GM19035 (cell line): ENCODE measurements around the gene C20orf173.
"Not testable (repeated sequence)": the region's sequence is repeated elsewhere in the genome, so short reads cannot be mapped to it uniquely, and the experiment has no call there.

ENCODE experiments used
- ATAC-seq: cut with Tn5 transposase; IDR thresholded peaks from one replicate; pipeline ENCODE4 v1.9.1; 2021; ENCODE audit not compliant: unreplicated experiment

Gene C20orf173

DNA sequence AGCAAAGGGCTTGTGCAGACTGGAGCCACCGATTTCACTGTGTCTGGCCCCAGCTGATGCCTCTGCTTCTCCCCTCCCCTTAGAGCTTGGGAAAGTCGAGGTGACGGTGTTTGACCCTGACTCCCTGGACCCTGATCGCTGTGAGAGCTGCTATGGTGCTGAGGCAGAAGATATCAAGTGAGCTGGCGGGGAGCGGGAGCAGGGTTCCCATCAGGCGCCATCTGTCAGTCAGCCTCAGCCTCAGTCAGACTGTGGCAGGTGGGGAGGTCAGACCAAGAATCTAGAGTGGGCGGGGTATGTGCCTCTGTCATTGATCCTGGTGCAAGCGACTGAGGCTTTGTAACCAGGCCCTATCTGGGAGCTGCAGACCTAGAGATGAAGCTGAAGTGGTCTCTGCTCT, 17.9 kb upstream of the C20orf173 start:
- no peak for ATAC-seq

DNA sequence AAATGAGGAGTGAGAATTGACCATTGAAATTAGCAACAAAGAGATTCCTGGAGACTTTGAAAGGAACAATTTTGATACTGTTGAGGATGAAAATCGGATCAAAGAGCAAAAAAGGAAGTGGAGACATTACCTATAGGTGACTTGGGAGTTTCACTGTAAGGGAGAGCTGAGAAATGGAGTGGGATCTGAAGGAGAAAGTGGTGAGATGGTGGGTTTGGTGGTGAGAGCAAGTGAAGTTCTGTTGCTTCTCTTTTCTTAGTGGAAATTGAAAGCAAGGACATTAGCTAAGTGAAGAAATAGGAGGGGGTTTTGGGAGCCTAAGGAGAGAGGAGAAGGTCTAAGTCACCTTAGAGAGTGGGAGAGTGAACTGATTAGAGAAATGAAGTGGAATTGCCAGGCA, 16.7 kb upstream of the C20orf173 start:
- ATAC-seq, result no peak

DNA sequence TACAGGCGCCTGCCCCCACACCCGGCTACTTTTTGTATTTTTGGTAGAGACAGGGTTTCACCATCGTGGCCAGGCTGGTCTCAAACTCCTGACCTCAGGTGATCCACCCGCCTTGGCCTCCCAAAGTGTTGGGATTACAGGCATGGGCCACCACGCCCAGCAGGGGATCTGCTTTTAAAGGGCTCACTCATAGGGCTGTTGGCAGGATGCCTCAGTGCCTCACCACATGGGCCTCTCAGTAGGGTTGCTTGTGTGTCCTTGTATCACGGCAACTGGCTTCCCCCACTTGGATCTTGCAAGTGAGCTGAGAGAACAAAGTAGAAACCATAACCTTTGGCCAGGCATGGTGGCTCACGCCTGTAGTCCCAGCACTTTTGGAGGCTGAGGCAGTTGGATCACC, 15.5 kb upstream of the C20orf173 start:
- ATAC-seq, result not testable (repeated sequence)

DNA sequence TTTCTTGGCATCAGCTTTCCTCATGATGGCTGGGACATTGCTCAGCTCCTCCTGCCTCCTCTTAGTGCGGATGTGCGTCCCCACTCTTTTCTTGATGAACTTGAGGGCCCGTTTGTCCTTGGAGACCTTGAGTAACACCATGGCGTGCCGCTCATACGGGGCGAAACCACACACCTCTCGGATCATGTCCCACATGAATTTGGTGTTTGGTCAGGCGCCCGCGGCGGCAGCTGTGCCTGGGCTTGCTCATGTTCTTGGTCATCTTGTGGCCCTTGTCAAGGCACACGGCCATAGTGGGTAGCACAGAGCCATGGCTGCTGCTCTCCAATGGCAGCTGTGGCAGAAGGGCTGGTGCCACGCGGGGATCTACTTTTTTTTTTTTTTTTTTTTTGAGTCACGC, 15.0 kb upstream of the C20orf173 start:
- ATAC-seq, result no peak

DNA sequence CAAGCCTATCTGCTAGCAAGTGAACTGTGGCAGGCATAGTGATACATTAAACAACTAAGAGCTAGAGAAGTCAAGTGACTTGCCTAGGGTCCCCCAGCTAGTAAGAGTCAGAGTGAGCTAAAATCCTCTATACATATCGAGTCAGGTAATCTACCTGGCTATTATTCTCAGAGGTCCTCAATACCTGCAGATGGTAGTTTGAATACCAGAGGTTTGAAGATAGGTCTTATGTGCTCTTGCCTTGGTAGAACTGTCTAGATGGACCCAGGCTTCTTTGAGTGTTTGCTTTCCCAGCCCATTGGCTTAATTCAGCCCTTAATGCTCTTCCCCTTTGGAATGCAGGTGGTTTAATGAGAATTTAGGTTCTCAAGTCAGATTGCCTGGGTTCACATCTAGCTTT, 13.5 kb upstream of the C20orf173 start:
- no peak for ATAC-seq

DNA sequence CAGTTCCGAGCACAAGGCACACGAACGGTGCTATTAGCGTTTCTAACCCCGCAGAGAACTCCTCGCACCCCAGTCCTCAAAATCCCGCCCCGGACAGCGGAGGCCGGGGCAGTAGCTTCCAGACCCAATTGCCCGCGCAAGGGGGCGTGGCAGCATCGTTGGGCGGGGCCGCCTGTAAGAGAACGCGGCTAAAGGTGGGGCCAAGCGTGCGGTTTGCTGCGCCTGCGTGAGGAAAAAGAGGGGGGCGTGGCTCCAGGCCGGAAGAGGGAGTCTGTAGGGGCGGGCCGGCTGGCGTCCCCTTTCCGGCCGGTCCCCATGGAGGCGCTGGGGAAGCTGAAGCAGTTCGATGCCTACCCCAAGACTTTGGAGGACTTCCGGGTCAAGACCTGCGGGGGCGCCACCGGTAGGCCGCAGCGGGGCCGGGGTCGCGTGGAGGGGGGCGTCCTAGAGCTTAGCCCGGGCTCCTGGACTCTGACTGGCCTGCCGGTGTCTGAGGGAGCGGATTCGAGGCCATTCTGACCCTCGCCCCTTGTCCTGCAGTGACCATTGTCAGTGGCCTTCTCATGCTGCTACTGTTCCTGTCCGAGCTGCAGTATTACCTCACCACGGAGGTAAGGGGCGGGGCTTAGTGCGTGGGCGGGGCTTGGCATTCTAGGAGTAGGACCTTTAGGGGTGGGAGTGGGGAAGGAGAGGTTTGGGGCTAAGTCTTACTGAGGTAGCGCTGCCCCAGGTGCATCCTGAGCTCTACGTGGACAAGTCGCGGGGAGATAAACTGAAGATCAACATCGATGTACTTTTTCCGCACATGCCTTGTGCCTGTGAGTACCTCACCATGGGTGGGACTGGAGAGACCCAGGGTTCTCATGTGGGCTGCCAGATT, 12.6 kb upstream of the C20orf173 start, which contains the start of gene ERGIC3:
Gene ERGIC3 (plus strand): TSS at position 296 of the 880 bp plus-strand sequence. CDS start 20 bp downstream, at position 316.
- peak; percentile 87 for ATAC-seq

DNA sequence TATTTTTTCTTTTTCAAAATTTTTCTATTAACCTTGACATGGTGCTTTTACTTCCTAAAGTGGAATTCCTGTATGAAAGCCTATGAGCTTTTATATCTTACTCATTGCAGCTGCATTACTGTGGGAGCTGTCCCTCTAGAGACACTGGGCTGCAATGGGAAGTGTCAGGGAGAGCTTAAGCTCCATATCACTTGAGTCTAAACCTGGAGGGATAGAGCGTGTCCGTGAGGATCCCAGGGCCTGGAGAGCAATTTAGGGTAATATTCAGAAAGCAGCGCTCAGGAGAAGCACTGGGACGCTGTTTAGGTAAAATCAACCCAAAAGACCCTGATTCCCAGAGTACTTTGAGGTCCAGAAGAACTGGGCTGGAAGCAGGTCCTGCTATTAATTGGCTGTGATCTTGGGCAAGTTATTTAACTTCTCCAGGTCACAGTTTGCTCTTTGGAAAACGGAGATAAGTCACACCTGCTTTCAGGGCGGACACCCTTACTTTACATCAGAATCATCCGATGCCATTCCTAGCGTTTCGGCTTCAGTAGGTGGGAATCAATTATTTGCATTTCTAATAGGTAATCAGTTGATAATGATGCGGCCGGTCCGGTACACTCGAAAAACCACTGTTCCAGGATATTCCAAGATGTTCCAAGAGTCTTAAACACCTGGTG, 11.8 kb upstream of the C20orf173 start:
- ATAC-seq, result no peak

DNA sequence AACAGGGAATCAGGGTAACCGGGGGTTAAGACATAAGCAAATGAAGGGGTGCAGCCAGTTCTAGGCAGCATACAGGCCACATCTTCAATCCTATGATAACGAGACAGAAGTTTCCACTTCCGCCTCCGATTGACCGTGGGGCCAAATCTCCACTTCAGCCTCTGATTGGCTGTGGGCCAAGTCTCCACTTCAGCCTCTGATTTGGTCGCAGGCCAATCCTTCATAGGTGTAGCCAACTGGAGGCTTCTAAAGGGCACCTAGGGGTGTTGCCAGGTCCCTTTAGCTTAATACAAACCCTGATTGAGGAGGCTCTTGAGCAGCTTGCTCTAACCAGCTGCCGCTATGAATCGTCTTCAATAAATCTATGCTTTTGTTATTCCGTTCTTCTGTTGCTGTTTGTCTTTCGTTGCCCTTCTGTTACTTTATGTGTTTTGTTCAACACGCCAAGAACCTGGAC, 10.3 kb upstream of the C20orf173 start:
- ATAC-seq, result peak; percentile 69

DNA sequence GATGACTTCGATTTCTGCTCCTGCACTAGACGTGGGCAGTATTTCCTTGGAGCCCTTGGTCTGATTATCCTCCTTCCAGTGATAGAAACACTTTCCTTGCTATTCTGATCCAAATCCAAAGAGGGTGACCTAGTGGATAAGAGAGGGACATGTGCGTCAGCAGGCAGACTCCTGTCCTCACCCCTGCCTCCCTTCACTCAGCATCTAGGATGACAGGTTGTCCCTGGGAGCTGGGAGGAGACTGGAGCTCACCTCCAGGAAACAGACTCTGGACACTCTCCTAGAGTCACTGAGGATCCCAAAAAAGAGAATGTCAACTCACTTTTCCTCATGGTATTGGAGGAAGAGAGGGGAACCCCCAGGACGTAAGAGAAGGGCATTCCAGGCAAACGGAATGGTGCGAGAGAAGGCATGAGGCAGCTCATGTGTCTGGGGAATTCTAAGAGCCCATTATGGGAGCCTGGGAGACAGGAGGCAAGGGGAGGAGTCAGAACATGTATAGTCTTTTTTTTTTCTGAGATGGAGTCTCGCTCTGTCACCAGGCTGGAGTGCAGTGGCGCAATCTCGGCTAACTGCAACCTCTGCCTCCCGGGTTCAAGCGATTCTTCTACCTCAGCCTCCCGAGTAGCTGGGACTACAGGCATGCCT, 2.2 kb downstream of the C20orf173 start:
- ATAC-seq, result no peak

DNA sequence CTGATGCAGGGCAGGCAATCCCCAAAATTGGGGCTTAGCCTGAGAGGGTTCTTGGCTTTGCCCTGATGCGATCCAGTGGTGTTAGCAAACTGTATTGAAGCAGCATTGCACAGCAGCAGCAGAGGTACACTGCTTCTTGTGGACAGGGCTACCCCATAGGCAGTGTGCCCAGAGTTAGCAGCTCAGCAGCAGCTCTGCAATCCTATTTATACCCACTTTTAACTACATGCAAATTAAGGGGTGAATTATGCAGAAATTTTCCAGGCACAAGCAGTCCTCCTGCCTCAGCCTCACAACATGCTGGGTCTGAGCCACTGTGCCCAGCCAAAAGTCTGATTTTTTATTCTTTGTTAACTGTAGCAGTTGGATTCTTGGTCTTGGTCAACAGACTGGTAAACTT, 3.8 kb downstream of the C20orf173 start:
- no peak for ATAC-seq

DNA sequence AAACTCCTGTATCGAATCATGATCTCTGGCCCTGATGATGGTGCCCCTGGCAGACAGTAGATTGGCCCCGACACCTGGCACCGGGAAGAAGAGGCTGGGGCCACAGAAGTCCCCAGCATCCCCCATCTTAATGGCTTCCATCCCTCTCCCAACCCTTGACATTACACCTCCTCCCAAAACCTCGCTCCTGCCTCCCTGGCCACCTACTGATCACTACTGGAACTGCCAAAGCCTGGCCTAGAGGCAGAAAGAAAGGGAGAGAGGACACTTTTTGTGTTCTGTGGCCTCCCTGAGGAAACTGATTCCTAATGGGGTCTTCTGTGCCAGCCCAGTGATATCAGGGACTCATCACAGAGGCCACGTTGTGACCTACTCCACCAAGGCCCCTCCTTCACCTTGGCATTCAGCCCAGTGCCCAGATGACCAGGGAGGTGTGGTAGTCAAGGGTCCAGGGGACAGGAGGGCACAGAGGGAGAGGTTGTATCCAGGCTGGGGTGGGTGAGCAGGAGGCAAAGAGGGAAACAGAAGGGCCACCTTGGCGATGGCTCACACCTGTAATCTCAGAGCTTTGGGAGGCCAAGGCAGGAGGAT, 6.1 kb downstream of the C20orf173 start:
- ATAC-seq, result no peak

DNA sequence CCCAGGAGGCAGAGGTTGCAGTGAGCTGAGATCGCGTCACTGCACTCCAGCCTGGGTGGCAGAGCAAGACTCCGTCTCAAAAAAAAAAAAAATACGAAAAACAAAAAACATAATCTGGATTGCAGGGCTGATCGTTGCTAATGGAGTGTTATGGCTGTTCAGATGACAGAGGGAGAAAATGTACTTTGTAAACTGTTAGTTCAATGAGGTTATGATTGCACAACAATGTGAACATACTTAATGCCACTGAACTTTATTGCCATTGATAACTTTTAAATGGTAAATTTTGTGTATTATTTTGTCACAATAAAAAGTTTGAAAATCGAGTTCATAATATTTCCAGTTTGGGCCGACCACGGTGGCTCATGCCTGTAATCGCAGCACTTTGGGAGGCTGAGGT, 10.5 kb downstream of the C20orf173 start:
- ATAC-seq, result no peak

DNA sequence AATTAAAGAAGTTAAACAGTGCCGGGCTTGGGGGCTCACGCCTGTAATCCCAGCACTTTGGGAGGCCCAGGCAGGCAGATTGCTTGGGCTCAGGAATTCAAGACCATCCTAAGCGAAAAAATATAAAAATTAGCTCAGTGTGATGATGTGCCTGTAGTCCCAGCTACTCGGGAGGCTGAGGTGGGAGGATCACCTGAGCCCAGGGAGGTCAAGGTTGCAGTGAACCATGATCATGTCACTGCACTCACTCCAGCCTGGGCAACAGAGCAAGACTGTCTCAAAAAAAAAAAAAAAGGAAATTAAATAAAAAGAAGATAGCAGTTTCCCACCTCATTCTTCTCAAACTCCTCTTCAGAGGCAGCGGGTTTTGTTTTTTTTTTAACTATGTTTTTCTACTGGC, 11.7 kb downstream of the C20orf173 start:
- ATAC-seq, result not testable (repeated sequence)

DNA sequence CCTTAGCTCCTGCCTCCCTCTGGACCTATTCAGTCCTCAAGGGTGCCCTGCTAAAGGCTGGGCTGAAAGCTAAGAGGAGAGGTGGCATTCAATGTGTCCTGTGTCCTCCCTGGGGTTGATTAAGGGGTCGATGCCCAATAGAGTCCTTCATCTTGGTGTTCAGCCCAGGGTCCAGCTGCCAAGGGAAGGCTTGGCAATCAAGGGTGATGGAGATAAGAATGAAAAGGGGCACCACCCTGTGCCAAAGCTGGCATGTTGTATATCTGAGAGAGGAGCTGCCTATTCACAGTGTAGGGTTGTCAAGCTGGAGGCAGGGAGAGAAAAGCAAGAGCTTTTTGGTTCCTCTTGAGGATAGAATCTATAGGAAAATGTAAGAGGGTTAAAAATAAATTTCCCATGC, 12.3 kb downstream of the C20orf173 start:
- ATAC-seq, result no peak

DNA sequence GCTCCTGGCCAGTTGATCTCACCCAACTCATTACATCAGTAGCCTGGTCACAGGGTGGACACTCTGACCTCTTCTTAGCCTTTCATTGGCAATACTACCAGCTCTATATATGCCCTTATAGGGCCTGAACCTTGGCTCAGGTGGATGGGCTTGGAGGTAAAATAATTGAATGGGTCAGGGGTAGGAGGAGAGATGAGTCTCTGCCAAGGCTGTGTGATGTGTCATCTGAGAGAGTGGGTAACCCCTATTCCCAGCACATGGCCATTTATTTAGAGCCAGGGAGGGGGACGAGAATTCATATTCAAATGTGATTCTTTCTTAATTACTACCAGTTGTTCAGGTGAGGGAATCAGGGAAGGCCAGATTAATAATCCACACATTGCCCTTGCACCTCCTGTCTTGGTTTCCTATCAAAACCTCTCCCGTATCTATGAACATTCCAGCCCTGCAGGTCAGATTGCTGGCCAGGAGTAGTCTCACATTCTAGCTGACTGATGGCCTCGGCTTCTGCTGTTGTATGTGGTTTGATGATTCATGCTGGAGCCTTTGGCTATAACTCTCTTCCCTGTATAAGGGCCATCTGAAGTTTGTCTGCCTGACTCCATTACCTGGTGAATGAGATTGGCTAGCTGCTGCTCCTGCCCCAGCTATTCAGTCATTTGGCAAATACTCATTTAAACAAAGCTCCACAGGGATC, 13.4 kb downstream of the C20orf173 start:
- ATAC-seq, result no peak

DNA sequence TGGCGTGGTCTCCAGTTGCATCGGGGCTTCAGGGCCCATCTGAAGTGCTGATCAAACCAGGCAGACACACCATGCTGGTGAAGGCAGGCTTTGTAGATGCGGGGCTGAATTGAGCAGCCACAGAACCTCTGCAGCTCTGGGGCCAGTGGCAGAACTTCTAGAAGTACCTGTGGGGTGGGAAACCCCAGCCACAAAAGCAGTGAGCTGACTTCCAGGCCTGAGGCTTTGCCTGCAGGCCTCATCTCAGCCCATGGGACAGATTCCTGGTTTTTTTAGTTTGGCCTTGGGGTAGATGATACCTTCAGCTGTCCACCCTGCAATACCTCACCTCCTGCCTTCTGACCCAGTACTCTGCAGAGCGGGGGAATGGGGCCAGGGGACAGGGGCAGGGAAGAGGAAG, 14.1 kb downstream of the C20orf173 start:
- ATAC-seq, result no peak

DNA sequence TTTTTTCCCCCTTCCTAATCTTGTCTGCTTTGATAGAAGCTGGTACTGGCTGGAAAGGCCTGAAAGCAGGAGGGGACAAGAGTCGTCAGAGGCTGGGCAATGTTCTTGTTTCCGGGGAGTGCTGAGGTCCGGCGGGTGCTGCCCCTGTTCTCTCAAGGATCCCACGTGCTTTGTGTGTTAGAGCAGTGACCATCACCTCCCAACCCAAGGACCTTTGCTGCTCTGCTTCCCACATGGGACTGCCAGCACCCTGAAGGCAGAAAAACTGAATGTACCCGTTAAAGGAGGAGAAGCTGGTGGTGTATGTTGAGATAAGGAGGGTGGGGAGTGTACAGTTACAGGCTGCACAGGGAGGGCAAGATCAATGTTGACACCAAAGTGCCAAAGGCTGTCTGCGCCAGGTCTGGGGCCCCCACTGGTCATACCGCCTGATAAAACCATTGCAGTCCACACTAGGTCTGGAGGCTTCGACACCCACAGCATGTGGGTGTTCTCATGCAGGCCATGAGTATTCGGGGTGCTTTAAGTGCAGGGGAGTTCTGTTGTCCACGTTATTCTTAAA, 15.0 kb downstream of the C20orf173 start:
- no peak for ATAC-seq

DNA sequence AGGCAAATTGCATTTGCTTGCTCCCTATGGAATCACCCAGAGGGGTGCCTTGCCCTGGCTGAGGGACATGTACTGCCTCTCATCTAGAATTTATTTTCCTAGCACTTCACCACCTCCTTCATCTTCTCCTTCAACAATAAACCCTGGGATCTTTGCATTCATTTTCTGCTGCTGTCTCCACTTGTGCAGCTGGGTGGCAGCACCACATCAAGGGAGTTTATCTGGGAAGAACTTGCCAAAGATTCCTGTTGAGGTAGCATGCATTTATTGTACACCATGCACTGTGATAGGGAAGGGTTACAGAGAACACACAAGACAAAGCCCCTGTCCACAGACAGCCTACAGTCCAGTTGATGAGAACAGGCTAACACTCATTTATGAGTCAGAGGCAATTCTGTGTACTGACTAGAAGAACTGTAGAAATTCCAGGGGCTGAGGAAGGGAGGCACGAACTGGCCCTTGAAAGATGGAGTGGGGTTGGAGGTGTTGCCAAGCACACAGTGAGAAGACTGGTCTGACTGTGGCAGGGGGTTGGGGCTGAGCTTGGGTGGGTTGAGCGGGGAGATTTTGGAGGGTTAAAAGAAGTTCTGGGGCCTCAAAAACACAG, 17.5 kb downstream of the C20orf173 start:
- ATAC-seq, result no peak

DNA sequence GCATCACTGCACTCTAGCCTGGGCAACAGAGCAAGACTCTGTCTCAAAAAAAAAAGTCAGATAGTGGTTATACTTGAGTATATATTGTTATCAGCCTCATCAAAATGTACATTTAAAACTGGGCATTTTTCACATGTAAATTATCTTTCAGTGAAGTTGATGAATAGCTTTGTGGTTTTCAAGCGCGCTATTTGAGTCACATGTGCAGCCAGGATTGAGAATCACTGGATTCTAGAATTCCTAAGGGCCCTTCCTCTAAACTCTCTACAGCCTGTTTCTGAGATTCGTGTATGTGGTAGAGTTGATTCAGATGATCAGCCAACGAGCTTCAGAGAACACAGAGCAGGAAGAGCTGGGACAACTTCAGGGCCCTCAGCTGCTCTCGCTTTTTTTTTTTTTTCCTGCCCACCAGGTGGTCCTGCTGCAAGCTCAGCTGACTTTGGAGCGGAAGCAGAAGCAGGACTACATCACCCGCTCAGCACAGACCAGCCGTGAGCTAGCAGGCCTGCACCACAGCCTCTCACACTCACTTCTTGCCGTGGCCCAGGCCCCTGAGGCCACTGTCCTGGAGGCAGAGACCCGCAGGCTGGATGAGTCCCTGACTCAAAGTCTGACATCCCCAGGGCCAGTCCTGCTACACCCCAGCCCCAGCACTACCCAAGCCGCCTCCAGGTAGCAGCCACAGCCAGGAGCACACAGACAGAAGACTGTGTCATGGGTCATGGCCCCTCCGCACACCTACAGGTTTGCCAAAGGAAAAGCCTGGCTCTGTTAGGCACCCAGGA, 18.3 kb downstream of the C20orf173 start:
- no peak for ATAC-seq
